HG03196 (cell line): ENCODE results near the gene RIOX2.
"Not testable (repeated sequence)": the region's sequence is repeated elsewhere in the genome, so short reads cannot be mapped to it uniquely, and the experiment has no call there.

Experiments
- ATAC-seq: cut with Tn5 transposase; IDR thresholded peaks from one replicate; pipeline ENCODE4 v1.9.1; 2021; ENCODE audit not compliant: unreplicated experiment

The RIOX2 gene

DNA sequence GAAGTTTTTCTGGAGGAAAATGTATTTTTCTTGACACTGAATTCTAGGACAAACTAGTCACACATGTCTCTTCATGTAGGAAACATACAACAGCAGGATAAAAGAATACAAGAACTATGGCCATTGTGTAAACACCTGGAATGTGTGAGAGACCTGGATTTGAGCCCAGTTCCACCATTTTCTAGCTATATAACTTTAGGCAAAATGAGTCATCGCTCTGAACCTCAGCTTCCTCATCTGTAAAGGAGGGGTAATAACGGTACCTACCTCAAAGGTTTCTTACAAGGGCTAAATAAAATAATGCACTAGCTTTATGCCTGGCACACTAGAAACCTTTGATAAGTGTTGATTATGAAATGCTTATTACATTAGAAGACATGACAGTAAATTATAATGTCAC lies 57.8 kb downstream of the RIOX2 start:
- ATAC-seq, result no peak

DNA sequence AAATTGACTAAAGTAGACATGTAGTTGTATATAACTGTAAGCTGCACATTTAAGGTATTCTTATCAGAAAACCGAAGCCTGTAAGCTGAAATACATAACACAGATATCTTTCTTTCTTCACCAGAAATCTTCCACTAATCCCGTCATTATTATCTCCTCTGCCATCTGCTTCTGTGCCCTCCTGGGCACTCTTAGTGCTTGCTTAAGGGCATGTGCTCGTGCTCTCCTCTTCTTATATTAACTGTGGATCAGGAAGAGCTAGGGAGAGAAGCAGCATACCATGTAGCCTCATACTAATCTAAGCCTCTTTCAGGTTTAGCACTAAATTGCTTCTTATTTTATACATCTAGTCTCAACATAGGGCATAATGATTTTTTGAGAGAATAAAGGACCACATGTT lies 60.8 kb downstream of the RIOX2 start:
- no peak for ATAC-seq

DNA sequence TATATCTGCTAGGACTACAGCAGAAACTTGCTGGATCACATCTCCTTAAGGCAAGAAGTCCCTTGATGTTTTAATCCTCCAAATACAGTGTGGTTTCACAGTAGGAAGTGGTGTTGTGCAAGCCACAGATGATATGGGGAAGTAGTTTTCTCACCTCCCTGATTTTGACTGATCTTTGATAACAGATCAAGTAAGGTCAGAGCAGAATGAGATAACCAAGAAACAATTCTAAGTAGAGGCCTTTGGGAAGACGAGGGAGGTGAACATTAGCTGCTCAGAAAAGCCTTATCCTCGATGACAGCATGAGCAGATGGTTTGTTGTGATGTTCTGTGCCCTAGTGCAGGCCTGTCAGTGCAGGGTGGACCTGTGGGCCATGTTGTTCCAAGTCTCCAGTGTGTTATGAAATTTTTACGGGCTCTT lies 61.3 kb downstream of the RIOX2 start:
- ATAC-seq, result no peak

DNA sequence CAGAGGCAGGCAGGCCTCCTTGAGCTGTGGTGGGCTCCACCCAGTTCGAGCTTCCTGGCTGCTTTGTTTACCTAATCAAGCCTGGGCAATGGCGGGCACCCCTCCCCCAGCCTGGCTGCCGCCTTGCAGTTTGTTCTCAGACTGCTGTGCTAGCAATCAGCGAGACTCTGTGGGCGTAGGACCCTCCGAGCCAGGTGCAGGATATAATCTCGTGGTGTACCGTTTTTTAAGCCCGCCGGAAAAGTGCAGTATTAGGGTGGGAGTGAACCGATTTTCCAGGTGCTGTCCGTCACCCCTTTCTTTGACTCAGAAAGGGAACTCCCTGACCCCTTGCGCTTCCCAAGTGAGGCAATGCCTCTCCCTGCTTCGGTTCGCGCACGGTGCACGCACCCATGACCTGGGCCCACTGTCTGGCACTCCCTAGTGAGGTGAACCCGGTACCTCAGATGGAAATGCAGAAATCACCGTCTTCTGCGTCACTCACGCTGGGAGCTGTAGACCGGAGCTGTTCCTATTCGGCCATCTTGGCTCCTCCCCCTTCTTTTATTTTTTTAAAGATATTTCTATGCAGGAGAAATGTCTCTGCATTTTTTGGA lies 61.9 kb downstream of the RIOX2 start:
- ATAC-seq, result not testable (repeated sequence)

DNA sequence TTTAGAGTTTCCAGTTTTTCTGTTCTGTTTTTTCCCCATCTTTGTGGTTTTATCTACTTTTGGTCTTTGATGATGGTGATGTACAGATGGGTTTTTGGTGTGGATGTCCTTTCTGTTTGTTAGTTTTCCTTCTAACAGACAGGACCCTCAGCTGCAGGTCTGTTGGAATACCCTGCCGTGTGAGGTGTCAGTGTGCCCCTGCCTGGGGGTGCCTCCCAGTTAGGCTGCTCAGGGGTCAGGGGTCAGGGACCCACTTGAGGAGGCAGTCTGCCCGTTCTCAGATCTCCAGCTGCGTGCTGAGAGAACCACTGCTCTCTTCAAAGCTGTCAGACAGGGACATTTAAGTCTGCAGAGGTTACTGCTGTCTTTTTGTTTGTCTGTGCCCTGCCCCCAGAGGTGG lies 62.4 kb downstream of the RIOX2 start:
- ATAC-seq, result not testable (repeated sequence)

DNA sequence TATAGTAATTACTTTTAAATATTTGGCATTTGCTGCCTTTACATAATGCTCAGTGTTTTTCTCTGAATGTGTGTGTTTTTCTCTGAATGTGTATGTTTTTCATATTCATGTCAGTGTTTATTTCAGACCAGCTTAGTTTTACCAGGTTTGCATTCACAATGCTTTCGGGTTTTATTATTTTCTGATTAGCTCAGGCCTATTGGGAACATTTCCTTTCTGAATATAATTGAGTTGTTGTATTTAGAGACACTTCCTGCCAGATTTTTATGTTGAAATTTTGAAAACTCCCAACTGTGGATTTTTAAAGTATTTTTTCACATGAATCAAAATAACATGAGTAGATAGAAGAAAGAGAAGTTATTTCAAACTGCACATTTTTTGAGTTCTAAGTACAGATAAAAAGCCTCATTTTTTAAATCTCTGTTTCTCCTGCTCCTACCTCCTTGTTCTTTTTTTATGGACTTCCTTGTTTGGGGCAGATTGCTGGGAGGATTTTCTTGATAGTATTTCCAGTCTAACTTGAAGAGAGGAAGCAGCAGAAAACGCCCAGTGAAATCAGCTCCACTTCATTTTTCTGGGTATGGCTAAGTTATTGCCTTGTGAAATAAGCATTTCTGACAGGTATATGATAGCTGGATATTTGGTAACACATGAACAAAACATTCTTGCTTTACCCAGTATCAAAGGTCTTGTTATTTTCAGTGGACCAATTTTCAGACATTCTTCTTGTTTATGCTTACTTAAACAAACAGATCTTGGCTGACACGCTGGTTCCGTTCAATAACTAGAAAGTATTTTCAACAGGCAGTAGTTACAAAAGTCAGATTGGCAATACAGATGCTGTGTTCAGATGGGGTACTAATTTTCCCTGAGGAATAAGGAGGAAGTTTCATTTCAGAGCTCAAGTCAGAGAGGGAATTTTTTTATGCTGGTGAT lies 70.7 kb downstream of the RIOX2 start:
- no peak for ATAC-seq

DNA sequence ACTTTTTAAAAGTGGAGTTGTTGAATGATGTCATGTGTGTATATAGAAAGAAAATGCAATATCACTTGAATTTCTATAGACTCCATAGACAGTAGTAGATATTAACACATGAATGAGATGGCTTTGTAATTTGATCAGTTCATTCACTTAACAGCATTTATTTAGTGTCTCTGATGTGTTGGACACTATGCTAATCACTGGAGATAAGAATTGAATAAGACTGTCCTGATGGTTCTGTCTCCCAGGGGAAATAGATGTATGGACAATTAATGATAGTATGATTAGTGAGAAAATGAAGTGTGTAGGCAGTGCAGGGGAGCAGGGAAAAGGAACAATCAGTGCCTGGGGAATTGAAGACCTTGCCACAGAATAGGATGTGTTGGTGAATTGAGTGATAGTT lies 72.9 kb downstream of the RIOX2 start:
- ATAC-seq, result no peak

DNA sequence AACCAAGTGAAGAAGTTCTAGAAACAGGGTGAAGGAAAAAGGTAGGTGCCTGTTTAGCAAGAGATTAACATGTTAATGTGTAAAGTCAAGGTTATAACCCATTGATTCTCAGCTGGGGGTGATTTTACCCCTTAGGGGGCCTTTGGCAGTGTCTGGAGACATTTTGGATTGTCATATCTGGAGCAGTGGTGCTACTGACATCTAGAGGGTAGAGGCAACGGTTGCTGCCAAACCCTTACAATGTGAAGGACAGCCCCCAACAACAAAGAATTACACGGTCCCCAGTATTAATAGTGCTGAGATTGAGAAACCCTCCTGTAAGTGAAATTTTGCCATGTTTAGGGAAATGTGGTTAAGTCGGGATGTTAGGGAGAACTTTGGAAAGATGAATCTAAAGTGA lies 75.7 kb downstream of the RIOX2 start:
- ATAC-seq, result no peak

DNA sequence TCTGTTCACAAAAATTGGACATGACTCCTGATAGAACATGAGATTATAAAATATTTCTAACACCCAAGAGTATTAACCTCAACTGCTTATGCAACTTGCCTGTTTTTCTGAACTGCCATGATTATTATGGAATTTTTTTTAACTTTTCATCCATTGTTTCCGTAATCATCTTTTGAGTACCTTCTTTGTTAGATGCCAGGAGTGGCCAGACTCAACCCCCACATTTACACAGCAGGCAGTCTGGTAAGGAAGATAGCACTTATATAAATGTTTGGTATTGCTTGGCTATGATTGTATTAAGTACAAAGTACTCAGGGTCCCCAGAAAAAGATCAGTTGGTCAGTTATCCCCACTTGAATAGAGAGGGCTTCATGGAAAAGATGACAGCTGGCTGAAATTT lies 76.1 kb downstream of the RIOX2 start:
- ATAC-seq, result no peak

DNA sequence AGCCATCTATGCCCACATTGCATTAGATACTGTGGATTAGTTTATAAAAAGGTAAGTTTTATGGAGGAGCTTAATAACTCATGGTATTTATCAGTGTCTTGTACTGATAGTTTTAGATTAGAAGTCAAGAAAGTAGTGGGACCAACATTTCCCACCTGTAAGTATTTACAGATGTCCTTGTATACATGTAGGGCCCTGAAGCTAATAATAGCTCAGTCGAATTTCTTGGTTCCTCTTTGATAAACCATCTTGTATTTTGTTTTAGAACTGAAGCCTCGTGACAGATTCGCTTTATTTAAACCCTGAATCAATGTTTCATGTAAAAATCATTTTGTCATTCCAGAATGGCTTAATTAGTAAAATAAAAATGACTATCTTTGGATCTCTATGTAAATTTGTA lies 77.0 kb downstream of the RIOX2 start:
- no peak for ATAC-seq

DNA sequence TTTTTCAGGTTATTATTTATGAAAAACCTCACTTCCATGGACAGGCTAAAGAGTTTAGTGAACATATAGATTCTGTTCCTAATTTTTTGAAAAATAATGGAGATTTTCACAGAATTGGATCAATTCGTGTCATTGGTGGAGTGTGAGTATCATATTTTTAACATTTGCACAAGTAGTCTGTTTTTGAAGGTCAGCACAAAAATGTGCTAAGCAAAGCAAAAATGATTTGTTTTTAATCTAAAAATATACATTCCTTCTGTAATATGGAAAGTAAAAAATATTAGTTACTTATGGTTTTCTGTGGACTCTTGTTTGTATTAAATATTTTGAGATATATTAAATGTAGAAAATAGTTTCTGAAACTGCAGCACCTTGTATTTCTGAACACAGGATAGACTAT lies 79.4 kb downstream of the RIOX2 start:
- ATAC-seq, result no peak
